NCI-H1930 (cell line): Measurements from ENCODE around the gene HEATR5A.
"Not testable (repeated sequence)": the region's sequence is repeated elsewhere in the genome, so short reads cannot be mapped to it uniquely, and the experiment has no call there.

ENCODE experiments used
- DNase-seq, 2 experiments: peaks; one replicate each; lab custom pipeline; 2025; lab: John Stamatoyannopoulos, UW

HEATR5A gene

GRCh38 chr14:31420319-31421111 lies at the start of gene HEATR5A:
Gene HEATR5A, minus strand, starts transcription at chr14:31420550. Its CDS starts 17,575 bp downstream, at chr14:31402975.
- DNase-seq, result peak; percentile 84 to 91

- no peak for DNase-seq
Measured at GRCh38 chr14:31466554-31466953, 46.2 kb upstream of the HEATR5A start.

GRCh38 chr14:31465111-31465510 lies 44.8 kb upstream of the HEATR5A start:
- DNase-seq, result no peak

GRCh38 chr14:31462450-31462849 lies 42.1 kb upstream of the HEATR5A start:
- not testable (repeated sequence) for DNase-seq

- no peak for DNase-seq
Measured at GRCh38 chr14:31461545-31461944, 41.2 kb upstream of the HEATR5A start.

GRCh38 chr14:31457665-31458659 lies 37.6 kb upstream of the HEATR5A start:
- DNase-seq, result no peak

GRCh38 chr14:31456841-31457664 lies 36.7 kb upstream of the HEATR5A start, which contains the start of gene DTD2:
Gene DTD2, minus strand, starts transcription at chr14:31457506. Its CDS starts 113 bp downstream, at chr14:31457393.
- DNase-seq, result peak; percentile 93 to 97

GRCh38 chr14:31449971-31450610 lies 29.7 kb upstream of the HEATR5A start:
- DNase-seq, result no peak

GRCh38 chr14:31449136-31449535 lies 28.8 kb upstream of the HEATR5A start:
- no peak for DNase-seq

- DNase-seq, result no peak
Measured at GRCh38 chr14:31445703-31446102, 25.4 kb upstream of the HEATR5A start.

- no peak for DNase-seq
Measured at GRCh38 chr14:31442284-31442683, 21.9 kb upstream of the HEATR5A start.

GRCh38 chr14:31441273-31442111 lies 21.1 kb upstream of the HEATR5A start:
- no peak for DNase-seq

GRCh38 chr14:31440280-31440679 lies 19.9 kb upstream of the HEATR5A start:
- DNase-seq, result no peak

- DNase-seq, result no peak
Measured at GRCh38 chr14:31439561-31439960, 19.2 kb upstream of the HEATR5A start.

- not testable (repeated sequence) for DNase-seq
Measured at GRCh38 chr14:31437045-31437691, 16.8 kb upstream of the HEATR5A start.

GRCh38 chr14:31435276-31435675 lies 14.9 kb upstream of the HEATR5A start:
- DNase-seq, result no peak

GRCh38 chr14:31430634-31431264 lies 10.4 kb upstream of the HEATR5A start:
- no peak for DNase-seq

GRCh38 chr14:31429791-31430190 lies 9.4 kb upstream of the HEATR5A start:
- DNase-seq, result no peak

GRCh38 chr14:31428011-31428410 lies 7.7 kb upstream of the HEATR5A start:
- no peak for DNase-seq
